Skeletal muscle tissue (tissue), 4 donors: Measurements from ENCODE around the gene RSPH1. TPM values are rescaled to one million over a fixed set of nuclear protein-coding genes. Genes with fewer than 3 reads are reported as not detected.

Source experiments
- H3K27ac ChIP-seq: one replicate; pipeline ENCODE4 v1.7.0; 2013; ENCODE audit warnings: mild to moderate bottlenecking, low read depth, low read length, inconsistent platforms
- H3K27me3 ChIP-seq, 3 donors: one replicate each; pipeline ENCODE4 v1.7.0; 2013; ENCODE audit warnings: low read length in 3 of 3; ENCODE audit not compliant: control insufficient read depth in 3 of 3, insufficient read depth in 3 of 3
- H3K36me3 ChIP-seq, 3 donors: one replicate each; pipeline ENCODE4 v1.7.0; 2013; ENCODE audit warnings: low read length in 3 of 3; ENCODE audit not compliant: control insufficient read depth in 3 of 3, insufficient read depth in 3 of 3
- H3K4me1 ChIP-seq, 3 donors: one replicate each; pipeline ENCODE4 v1.7.0; 2013; ENCODE audit warnings: low read length in 3 of 3, mild to moderate bottlenecking in 3 of 3; ENCODE audit not compliant: control insufficient read depth in 3 of 3, insufficient read depth in 3 of 3
- H3K4me3 ChIP-seq, 3 donors: one replicate each; pipeline ENCODE4 v1.7.0; 2013; ENCODE audit warnings: low read length in 3 of 3
- H3K9ac ChIP-seq, 3 donors: one replicate each; pipeline ENCODE4 v1.7.0; 2013; ENCODE audit warnings: low read length in 3 of 3, mild to moderate bottlenecking in 3 of 3, moderate library complexity in 2 of 3, low read depth in 1 of 3
- H3K9me3 ChIP-seq, 3 donors: one replicate each; pipeline ENCODE4 v1.7.0; 2013; ENCODE audit warnings: low read length in 3 of 3; ENCODE audit not compliant: control insufficient read depth in 3 of 3
- total RNA-seq: library from RNA; depleted of rRNA; stranded (reverse); fragments of >200 nt; gene quantifications from one replicate; pipeline ENCODE4 v1.2.3, GENCODE V29; 2014
- donor health status: Osteomylitis.

RSPH1 gene
- total RNA-seq, 1 donor from 2014 or later, result not detected

DNA sequence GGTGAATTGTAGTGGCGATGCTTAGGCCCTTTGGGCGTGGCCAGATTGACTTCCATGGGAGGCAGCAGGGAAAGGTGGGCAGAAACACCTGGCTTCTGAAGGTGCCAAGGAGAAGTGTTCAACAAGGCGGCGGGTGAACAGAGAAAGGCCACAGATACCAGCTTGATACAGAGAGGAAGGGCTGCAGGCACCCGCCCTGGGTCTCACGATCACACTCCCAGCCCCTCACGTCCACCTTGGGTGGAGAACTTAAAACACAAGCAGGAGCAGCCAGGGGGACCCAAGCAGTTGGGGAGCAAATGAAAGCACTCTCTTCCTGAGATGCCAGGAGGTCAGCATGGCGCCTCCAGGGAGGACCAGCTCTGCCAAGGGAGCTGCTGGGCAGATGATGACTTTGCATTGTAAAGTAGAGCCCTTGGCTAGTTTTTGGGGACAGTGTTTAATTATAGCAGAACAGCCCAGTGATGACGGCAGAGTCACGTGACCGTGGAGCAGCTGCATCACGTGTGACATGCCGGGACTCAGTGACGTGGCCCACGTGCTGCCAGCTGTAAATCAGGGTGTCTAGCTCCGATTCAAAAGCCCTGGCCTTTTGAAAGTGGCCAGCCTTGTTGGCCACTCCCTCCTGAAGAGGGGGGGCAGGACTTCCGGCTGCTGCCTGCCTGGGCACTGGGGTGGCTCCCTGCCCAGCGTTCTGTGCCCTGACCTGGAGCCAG, 36.6 kb upstream of the RSPH1 start:
- peaks cover 7 to 11% (median 10%) of the 10 kb centered on the region in 3 donors for H3K36me3 ChIP-seq
- H3K27ac ChIP-seq, result peak overlapping the region; percentile 98
- peak overlapping the region; percentile 74 to 95 (median 81) for H3K9ac ChIP-seq
- H3K9me3 ChIP-seq, result no peaks in the 10 kb centered on the region
- H3K4me1 ChIP-seq, result peaks cover 46 to 82% (median 70%) of the 10 kb centered on the region in 3 donors
- H3K4me3 ChIP-seq, result peak overlapping the region; percentile 47 to 63 (median 54)
- H3K27me3 ChIP-seq, result no peaks in the 10 kb centered on the region

DNA sequence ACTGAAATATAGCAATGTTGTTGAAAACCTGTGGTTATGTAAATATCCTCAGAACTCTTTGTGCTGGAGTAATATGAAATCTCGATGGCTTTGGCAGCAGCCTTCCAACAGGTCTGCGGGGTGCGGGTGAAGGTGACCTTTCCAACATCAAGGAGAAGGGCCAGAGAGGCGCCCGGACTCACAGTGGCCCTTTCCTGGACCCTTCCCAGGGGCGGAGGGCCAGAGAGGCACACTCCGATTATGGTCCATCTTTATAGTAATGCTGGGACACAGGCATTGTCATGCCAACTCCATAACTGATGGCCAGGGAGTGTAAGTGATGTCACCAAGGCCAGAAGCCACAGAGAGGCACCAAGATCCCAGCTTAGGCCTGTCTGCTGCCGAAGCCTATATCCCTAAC, 35.7 kb upstream of the RSPH1 start:
- Histone ChIP-seq H3K36me3 (peaks cover 6 to 10% (median 7%) of the 10 kb centered on the region in 3 donors), H3K9ac (peak overlapping the region; percentile 74 to 95 (median 79)), H3K4me1 (peaks cover 55 to 86% (median 79%) of the 10 kb centered on the region in 3 donors), H3K9me3 (no peaks in the 10 kb centered on the region), H3K27me3 (no peaks in the 10 kb centered on the region), H3K27ac (peak overlapping the region; percentile 98), H3K4me3 (peak overlapping the region in 2 of 3 donors; percentile 75 to 77)

DNA sequence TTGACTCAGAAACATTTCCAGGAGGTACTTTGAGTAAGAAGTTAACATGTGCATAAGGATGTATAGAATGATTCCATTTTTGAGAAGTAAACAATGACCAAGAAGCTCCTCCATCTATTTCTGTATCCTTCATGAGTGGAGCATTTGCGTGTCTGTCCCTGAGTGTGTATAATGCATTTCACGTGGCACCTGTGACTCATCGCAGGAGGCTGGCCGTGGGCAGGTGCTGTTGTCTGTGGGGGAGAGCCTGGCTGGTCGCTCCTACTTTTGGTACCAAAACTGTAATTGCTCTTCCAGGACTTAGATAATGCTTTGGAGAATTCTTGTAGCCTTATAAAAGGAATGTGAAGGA, 34.1 kb upstream of the RSPH1 start:
- Histone ChIP-seq H3K9ac (peak overlapping the region; percentile 74 to 95 (median 79)), H3K27ac (peak overlapping the region; percentile 98), H3K4me1 (peaks cover 63 to 85% (median 85%) of the 10 kb centered on the region in 3 donors)

DNA sequence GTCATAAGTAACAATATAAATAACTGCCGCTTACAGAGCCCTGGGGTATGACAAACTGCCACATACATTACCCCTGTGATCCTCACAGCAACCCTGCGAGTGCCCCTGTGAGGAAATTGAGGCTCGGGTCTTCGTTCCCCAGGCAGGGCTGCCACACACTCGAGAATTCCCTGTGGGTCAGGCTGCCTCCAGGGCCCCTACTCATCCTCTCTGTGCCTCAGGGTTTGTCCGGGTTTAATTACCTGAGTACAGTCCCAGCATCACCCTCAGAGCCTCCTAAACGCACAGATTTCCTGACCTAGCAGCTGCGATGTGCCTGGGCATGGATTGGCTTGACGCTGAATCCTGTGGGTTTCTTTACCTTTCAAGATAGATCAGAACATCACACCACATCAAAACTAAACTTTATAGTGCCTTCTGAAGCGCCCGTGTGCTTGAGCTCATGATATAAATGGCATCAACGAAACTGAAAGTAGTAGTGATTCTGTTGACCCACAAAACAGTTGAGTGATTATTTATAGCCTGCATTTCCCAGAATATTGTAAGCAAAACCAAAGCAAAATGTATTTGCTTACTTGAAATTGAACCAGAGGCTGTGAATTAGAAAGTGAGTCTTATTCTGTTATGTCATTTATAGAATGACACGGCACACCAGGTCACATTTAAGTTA, 31.6 kb upstream of the RSPH1 start:
- Histone ChIP-seq H3K36me3 (peaks cover 3 to 6% (median 4%) of the 10 kb centered on the region in 3 donors), H3K9me3 (no peaks in the 10 kb centered on the region), H3K27ac (peak overlapping the region; percentile 93), H3K4me1 (peaks cover 68 to 82% (median 71%) of the 10 kb centered on the region in 3 donors), H3K4me3 (peak overlapping the region; percentile 62 to 75 (median 66)), H3K9ac (peak overlapping the region; percentile 73 to 82 (median 74)), H3K27me3 (no peaks in the 10 kb centered on the region)

More for the DNA sequence above, 34.1 kb upstream of the RSPH1 start:
- H3K27me3 ChIP-seq, result no peaks in the 10 kb centered on the region
- H3K36me3 ChIP-seq, result peaks cover 2 to 8% (median 7%) of the 10 kb centered on the region in 3 donors
- H3K9me3 ChIP-seq, result no peaks in the 10 kb centered on the region
- H3K4me3 ChIP-seq, result peak overlapping the region; percentile 68 to 77 (median 75)

DNA sequence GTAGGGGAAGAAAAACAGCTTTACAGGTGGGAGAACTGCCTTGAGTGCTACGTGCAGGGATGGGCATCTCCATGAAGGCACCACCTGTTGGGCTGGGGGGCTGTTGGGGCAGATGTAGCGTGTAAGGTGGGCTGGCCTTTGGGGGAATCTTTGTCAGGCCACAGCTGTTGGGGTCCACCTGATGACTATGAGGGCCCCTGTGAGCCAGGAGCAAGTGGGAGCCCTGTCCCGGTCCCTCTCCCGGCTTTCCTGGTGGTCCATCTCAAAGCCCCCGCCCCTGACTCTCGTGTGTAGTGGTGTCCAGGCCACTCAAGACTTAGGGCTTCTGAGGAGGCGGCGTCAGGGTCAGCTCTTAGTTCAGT, 31.1 kb upstream of the RSPH1 start:
- Histone ChIP-seq H3K9ac (peak overlapping the region; percentile 13 to 82 (median 74)), H3K27me3 (no peaks in the 10 kb centered on the region), H3K4me3 (peak overlapping the region in 2 of 3 donors; percentile 17 to 75), H3K27ac (peak overlapping the region; percentile 93), H3K9me3 (no peaks in the 10 kb centered on the region), H3K36me3 (peaks cover 3 to 10% (median 6%) of the 10 kb centered on the region in 3 donors), H3K4me1 (peaks cover 63 to 77% (median 66%) of the 10 kb centered on the region in 3 donors)

DNA sequence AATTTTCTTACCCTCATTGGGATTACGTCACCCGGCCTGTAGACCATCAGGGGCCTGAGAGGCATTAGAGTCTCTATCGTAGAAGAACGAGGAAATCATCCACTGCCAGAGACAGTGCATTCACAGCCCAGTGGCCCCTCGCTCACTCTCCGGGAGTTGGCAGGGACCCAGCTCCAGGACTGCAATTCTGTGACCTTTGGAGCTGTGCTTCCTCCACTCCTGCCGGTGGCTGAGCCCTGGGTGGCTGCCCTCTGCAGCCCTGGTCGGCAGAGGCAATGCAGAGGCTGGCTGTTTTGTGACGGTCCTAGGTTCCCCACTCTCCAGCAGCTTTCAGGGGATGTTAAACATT, 30.3 kb upstream of the RSPH1 start:
- peak overlapping the region; percentile 93 for H3K27ac ChIP-seq
- no peaks in the 10 kb centered on the region for H3K9me3 ChIP-seq
- H3K9ac ChIP-seq, result peak overlapping the region in 1 of 3 donors; percentile 40
- peaks cover 8 to 10% (median 9%) of the 10 kb centered on the region in 3 donors for H3K36me3 ChIP-seq
- no peaks in the 10 kb centered on the region for H3K27me3 ChIP-seq
- H3K4me1 ChIP-seq, result peaks cover 55 to 69% (median 58%) of the 10 kb centered on the region in 3 donors
- H3K4me3 ChIP-seq, result no peak overlapping the region

DNA sequence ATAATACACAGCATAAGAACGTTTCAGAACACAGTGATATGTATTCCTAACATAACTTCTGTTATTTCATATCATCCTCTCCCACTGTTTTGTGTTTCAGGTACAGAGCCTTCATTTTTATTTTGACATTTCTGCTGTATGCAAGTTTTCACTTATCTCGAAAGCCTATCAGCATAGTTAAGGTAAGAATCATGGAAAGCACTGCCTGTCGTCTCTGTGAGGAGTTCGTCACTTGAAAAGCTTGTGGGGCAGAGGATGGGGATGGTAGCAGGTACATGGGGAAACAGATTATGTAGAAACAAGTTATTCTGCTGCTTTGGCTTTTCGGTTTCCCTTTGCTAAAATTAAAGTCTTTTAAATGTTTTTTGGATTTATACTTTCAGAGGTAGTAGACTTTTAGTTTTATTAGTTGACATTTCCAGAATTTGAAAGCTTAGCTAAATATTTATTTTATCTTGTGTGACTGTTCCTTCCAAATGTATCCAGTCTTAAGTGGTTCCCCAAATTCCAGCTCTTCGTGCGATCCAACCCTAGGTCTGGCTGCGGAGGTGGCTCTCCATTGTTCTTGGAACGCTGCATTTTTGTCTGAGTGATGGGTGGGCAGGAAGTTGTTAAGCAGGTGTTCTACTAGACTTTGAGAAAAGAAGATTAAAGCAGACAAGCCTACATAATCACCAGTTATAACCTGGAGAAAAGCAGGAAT, 29.8 kb upstream of the RSPH1 start:
- Histone ChIP-seq H3K27ac (peak overlapping the region; percentile 93), H3K4me3 (peak overlapping the region in 1 of 3 donors; percentile 71), H3K9me3 (no peaks in the 10 kb centered on the region), H3K36me3 (peaks cover 10 to 13% (median 13%) of the 10 kb centered on the region in 3 donors), H3K27me3 (no peaks in the 10 kb centered on the region), H3K4me1 (peaks cover 53 to 64% (median 54%) of the 10 kb centered on the region in 3 donors), H3K9ac (peak overlapping the region in 2 of 3 donors; percentile 77 to 78)

DNA sequence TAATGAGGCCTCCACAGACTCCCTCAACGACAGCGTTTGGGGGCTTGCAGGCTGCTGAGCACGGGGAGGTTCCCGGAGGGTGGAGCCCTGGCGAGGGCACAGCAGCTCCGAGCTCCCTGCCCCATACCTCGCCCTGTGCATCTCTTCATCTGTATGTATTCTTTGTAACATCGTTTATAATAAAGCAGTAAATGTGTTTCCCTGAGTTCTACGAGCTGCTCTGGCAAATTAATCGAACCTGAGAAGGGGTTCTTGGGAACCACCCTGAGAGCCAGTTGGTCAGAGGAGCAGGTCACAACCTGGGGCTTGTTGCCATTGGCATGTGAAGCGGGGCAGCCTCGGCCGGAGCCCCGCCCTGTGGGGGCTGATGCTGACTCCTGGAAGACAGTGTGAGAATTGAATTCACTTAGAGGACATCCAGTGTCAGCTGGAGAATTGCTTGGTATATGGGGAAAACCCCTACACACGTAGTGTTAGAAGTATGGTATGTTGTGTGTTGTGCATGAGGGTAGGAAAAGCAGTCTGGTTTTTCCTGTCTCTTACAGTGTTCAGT, 29.1 kb upstream of the RSPH1 start:
- H3K4me3 ChIP-seq, result peak overlapping the region; percentile 68 to 71 (median 70)
- peak overlapping the region; percentile 69 to 78 (median 77) for H3K9ac ChIP-seq
- H3K27ac ChIP-seq, result peak overlapping the region; percentile 93
- peaks cover 46 to 57% (median 47%) of the 10 kb centered on the region in 3 donors for H3K4me1 ChIP-seq
- no peaks in the 10 kb centered on the region for H3K27me3 ChIP-seq
- H3K9me3 ChIP-seq, result no peaks in the 10 kb centered on the region
- peaks cover 11 to 16% (median 13%) of the 10 kb centered on the region in 3 donors for H3K36me3 ChIP-seq

DNA sequence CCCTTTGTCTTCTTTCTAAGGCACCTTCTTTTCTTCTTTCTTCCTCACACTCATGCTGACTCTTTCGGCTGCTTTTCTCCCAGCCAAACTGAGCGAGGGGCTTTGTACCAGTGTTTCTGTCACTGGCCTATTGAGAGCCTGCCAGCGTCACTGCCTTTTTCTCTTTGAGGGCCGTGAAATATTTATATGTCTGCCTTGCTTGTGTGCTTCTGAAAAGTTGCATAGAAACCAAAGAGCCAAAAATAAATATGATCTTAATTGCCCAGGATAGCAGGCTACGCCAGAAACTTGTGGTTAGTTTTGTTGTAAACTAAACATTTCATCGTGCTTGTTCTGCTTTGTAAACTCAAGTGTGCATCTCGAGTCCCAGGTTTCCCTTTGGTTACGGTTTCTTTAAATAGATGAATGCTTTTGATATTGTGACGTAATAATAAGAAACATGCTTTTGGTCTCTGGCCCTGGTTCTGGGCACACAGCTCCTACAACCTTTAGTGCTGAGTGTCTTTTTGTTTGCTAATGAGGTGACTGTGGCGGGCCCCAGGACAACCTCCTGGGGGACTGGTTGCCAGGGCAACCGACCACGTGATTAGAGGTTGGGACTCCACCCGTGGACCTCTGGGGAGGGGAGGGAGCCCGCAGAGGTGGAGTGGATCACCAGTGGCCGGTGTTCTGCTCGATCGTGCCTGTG, 28.5 kb upstream of the RSPH1 start:
- peak overlapping the region; percentile 68 to 71 (median 70) for H3K4me3 ChIP-seq
- H3K4me1 ChIP-seq, result peaks cover 41 to 52% (median 47%) of the 10 kb centered on the region in 3 donors
- peak overlapping the region; percentile 69 to 78 (median 77) for H3K9ac ChIP-seq

More for the DNA sequence above, 28.5 kb upstream of the RSPH1 start:
- peaks cover 11 to 17% (median 15%) of the 10 kb centered on the region in 3 donors for H3K36me3 ChIP-seq
- H3K27ac ChIP-seq, result peak overlapping the region; percentile 93
- H3K9me3 ChIP-seq, result no peaks in the 10 kb centered on the region
- H3K27me3 ChIP-seq, result no peaks in the 10 kb centered on the region
